ENCODE results near the gene DPP6. TPM values are rescaled to one million over a fixed set of nuclear protein-coding genes. Genes with fewer than 3 reads are reported as not detected.

DPP6 gene
- total and polyA plus RNA-seq, 2 of the 8 experiments (the other 6 are each of a cell fraction or from before 2014, with no cell fraction given) = 4.7 to 6.8 TPM

DNA sequence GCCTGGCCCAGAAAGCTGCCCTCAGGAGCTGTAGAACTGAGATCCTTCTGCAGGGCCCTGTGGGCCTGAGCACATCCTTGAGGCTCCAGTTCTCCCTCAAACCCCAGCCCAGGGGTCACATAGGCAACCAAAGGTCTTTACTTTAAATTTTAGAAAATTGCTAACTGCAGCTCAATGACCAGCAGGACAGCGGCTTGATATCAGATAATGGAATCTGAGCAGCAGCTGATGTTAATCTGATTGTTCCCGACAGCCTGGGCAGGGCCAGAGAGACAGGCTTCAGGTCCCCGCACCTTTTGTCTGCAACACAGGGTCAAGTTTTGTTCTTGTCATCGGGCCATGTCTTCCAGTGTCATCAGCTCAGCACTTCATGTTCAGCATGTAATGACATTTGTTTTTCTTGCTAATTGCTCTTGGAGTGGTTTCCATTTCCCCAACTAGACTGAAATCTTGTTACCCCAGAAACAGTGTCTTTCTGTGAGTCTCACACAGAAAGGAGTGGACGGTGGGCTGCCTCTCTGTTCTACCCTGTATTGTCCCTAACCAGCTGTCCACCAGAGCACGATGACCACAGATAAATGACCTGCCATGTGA is 859.8 kb downstream of the DPP6 start:
- no peak overlapping the region for H4K5ac ChIP-seq (ENCODE audit: insufficient read length, low read depth, low read length)
- no peak overlapping the region for H4K91ac ChIP-seq (replicated peaks; ENCODE audit: insufficient read length, low read length)
- no peak overlapping the region for H2AFZ ChIP-seq (ENCODE audit: low read length)
- H3K9me3 ChIP-seq (ENCODE audit: insufficient read depth in 2 of 2, low read depth in 1 of 2, low read length in 1 of 2) = peaks cover 3 to 12% of the 10 kb centered on the region in 2 experiments; a peak in 2 of 4 replicates
- FAIRE-seq (no peak), DNase-seq (ENCODE audit: low read depth in 1 of 2, low spot score in 2 of 2) (no peak)
- peaks cover 0 to 2% (median 0%) of the 10 kb centered on the region in 4 experiments; a peak in 4 of 7 replicates for H3K4me1 ChIP-seq (replicated peaks in 1 of 4; ENCODE audit: control insufficient read depth in 3 of 4, insufficient read depth in 4 of 4, low read length in 3 of 4)
- H3K23me2 ChIP-seq (ENCODE audit: low read depth, low read length) = no peaks in the 10 kb centered on the region; the same call in 1 of the 2 replicates
- ChIA-PET POLR2A (ENCODE audit: partially characterized antibody) (no interaction called here), CTCF (ENCODE audit: partially characterized antibody) (interaction anchor here (1.0 to 5.6 kb wide), 10 partner anchors 9 to 182 kb away, joined by 3 to 69 read pairs (median 8); no protein-coding TSS in a partner anchor)
- peaks cover 0 to under 1% (median 0%) of the 10 kb centered on the region in 4 experiments; a peak in 1 of 8 replicates for H3K36me3 ChIP-seq (ENCODE audit: control insufficient read depth in 2 of 4, insufficient read depth in 4 of 4, low read length in 3 of 4)
- no peak overlapping the region for H4K8ac ChIP-seq (ENCODE audit: extremely low read depth, insufficient read depth, low read length)
- H3K9ac ChIP-seq (replicated peaks in 1 of 4; ENCODE audit: extremely low read depth in 1 of 4, low read depth in 3 of 4, low read length in 3 of 4) = no peak overlapping the region
- no peak overlapping the region for H2BK20ac ChIP-seq (ENCODE audit: low read length)
- H3K4me2 ChIP-seq (ENCODE audit: insufficient read depth in 1 of 2, low read depth in 2 of 2, low read length in 2 of 2) = no peak overlapping the region
- 97% methylated on average over 6 of the region's 6 CpGs; no CpG with 5 or more reads in 1 of the 2 experiments for WGBS, 2 experiments (ENCODE audit: extremely low coverage in 1 of 2, insufficient coverage in 1 of 2, insufficient read length in 1 of 2, insufficient replicate concordance in 2 of 2, low coverage in 1 of 2, low lambda C conversion rate in 2 of 2, missing lambda C conversion rate in 1 of 2)
- H2BK120ac ChIP-seq (replicated peaks; ENCODE audit: low read depth, low read length) = no peak overlapping the region
- H4K20me1 ChIP-seq (replicated peaks in 1 of 2; ENCODE audit: control insufficient read depth in 1 of 2, insufficient read depth in 2 of 2, low read length in 2 of 2) = no peaks in the 10 kb centered on the region
- no peak overlapping the region for H2BK5ac ChIP-seq (ENCODE audit: low read depth, low read length)
- H2BK15ac ChIP-seq (ENCODE audit: low read length) = 0 out of 2 replicates have a peak overlapping the region, but pooled peaks have one; percentile 29
- H2BK12ac ChIP-seq (ENCODE audit: low read depth, low read length) = no peak overlapping the region
- no peak overlapping the region for H3K14ac ChIP-seq (ENCODE audit: insufficient read length)
- H3K79me1 ChIP-seq (ENCODE audit: low read depth, low read length) = no peaks in the 10 kb centered on the region
- H3K56ac ChIP-seq (replicated peaks; ENCODE audit: insufficient read length, low read depth, low read length) = no peak overlapping the region
- H3K79me2 ChIP-seq (ENCODE audit: control insufficient read depth in 1 of 2, insufficient read depth in 2 of 2, low read length in 2 of 2) = no peaks in the 10 kb centered on the region
- no peak overlapping the region for H2AK5ac ChIP-seq (ENCODE audit: low read depth, low read length)
- peaks cover 0 to 9% (median 7%) of the 10 kb centered on the region in 4 experiments; a peak in 5 of 7 replicates for H3K27me3 ChIP-seq (replicated peaks in 1 of 4; ENCODE audit: control insufficient read depth in 3 of 4, extremely low read depth in 1 of 4, insufficient read depth in 3 of 4, low read length in 3 of 4)
- no peak overlapping the region for H3K4me3 ChIP-seq (ENCODE audit: extremely low read depth in 1 of 4, insufficient read depth in 2 of 4, low read depth in 3 of 4, low read length in 4 of 4)
- H3K18ac ChIP-seq (ENCODE audit: extremely low read depth, low read length) = no peak overlapping the region
- no peak overlapping the region for H3K27ac ChIP-seq (ENCODE audit: low read depth, low read length)
- H3K23ac ChIP-seq (ENCODE audit: insufficient read length) = no peak overlapping the region
- no peak overlapping the region for H3K4ac ChIP-seq (replicated peaks; ENCODE audit: insufficient read length, low read depth, low read length)
- TF ChIP-seq CHD1 (IDR thresholded peaks at IDR 0.05; ENCODE audit: low read depth, low read length) = no peak
- TF ChIP-seq BCL11A (IDR thresholded peaks at IDR 0.05; ENCODE audit: low read depth in 2 of 2, low read length in 2 of 2) = no peak
- no peak for TF ChIP-seq RFX5 (IDR thresholded peaks at IDR 0.05; ENCODE audit: borderline replicate concordance, low read depth, low read length)
- TF ChIP-seq, protein P1, sequence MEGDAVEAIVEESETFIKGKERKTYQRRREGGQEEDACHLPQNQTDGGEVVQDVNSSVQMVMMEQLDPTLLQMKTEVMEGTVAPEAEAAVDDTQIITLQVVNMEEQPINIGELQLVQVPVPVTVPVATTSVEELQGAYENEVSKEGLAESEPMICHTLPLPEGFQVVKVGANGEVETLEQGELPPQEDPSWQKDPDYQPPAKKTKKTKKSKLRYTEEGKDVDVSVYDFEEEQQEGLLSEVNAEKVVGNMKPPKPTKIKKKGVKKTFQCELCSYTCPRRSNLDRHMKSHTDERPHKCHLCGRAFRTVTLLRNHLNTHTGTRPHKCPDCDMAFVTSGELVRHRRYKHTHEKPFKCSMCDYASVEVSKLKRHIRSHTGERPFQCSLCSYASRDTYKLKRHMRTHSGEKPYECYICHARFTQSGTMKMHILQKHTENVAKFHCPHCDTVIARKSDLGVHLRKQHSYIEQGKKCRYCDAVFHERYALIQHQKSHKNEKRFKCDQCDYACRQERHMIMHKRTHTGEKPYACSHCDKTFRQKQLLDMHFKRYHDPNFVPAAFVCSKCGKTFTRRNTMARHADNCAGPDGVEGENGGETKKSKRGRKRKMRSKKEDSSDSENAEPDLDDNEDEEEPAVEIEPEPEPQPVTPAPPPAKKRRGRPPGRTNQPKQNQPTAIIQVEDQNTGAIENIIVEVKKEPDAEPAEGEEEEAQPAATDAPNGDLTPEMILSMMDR (IDR thresholded peaks at IDR 0.05; ENCODE audit: control extremely low read depth in 1 of 3, insufficient read depth in 1 of 3, low read depth in 1 of 3, low read length in 3 of 3) = no peak
- TF ChIP-seq SIX5 (IDR thresholded peaks at IDR 0.05; ENCODE audit: low read depth, low read length) = no peak
- no peak for TF ChIP-seq RXRA (IDR thresholded peaks at IDR 0.05; ENCODE audit: insufficient read depth, low read depth, low read length)
- TF ChIP-seq, protein P2, sequence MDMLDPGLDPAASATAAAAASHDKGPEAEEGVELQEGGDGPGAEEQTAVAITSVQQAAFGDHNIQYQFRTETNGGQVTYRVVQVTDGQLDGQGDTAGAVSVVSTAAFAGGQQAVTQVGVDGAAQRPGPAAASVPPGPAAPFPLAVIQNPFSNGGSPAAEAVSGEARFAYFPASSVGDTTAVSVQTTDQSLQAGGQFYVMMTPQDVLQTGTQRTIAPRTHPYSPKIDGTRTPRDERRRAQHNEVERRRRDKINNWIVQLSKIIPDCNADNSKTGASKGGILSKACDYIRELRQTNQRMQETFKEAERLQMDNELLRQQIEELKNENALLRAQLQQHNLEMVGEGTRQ (IDR thresholded peaks at IDR 0.05; ENCODE audit: low read length) = no peak
- no peak for TF ChIP-seq JUND (IDR thresholded peaks at IDR 0.05; ENCODE audit: low read length)
- no peak for TF ChIP-seq CHD2 (IDR thresholded peaks at IDR 0.05; ENCODE audit: low read length)
